GM19043 (cell line): ENCODE results near the gene THUMPD3.

ENCODE experiments used
- ATAC-seq: cut with Tn5 transposase; IDR thresholded peaks from one replicate; pipeline ENCODE4 v1.9.1; 2021; ENCODE audit warnings: low read depth; ENCODE audit not compliant: unreplicated experiment

Gene THUMPD3

GRCh38 chr3:9362731-9363530 is at the start of gene THUMPD3:
TSS of gene THUMPD3 (plus strand) at chr3:9363054. CDS start at chr3:9365069, 2,015 bp downstream.
- peak; percentile 98 for ATAC-seq

GRCh38 chr3:9314796-9315195 is 48.1 kb upstream of the THUMPD3 start:
- ATAC-seq: no peak

- ATAC-seq: no peak
Measured at GRCh38 chr3:9316881-9317361, 45.9 kb upstream of the THUMPD3 start.

- ATAC-seq: no peak
Measured at GRCh38 chr3:9322780-9323179, 40.1 kb upstream of the THUMPD3 start.

- no peak for ATAC-seq
Measured at GRCh38 chr3:9324944-9325343, 37.9 kb upstream of the THUMPD3 start.

GRCh38 chr3:9327578-9327977 is 35.3 kb upstream of the THUMPD3 start:
- no peak for ATAC-seq

- ATAC-seq: no peak
Measured at GRCh38 chr3:9330166-9330703, 32.6 kb upstream of the THUMPD3 start.

GRCh38 chr3:9331171-9331570 is 31.7 kb upstream of the THUMPD3 start:
- ATAC-seq: no peak

- ATAC-seq: no peak
Measured at GRCh38 chr3:9332250-9333030, 30.4 kb upstream of the THUMPD3 start.

- ATAC-seq: no peak
Measured at GRCh38 chr3:9339761-9340471, 22.9 kb upstream of the THUMPD3 start.

GRCh38 chr3:9340472-9340902 is 22.4 kb upstream of the THUMPD3 start:
- ATAC-seq: no peak

- no peak for ATAC-seq
Measured at GRCh38 chr3:9342696-9343095, 20.2 kb upstream of the THUMPD3 start.

GRCh38 chr3:9343115-9343514 is 19.7 kb upstream of the THUMPD3 start:
- no peak for ATAC-seq

GRCh38 chr3:9345041-9345440 is 17.8 kb upstream of the THUMPD3 start:
- no peak for ATAC-seq

GRCh38 chr3:9346141-9346540 is 16.7 kb upstream of the THUMPD3 start:
- no peak for ATAC-seq

GRCh38 chr3:9347081-9347480 is 15.8 kb upstream of the THUMPD3 start:
- no peak for ATAC-seq

GRCh38 chr3:9347887-9348286 is 15.0 kb upstream of the THUMPD3 start:
- no peak for ATAC-seq

GRCh38 chr3:9349321-9350117 is 13.3 kb upstream of the THUMPD3 start:
- no peak for ATAC-seq

- no peak for ATAC-seq
Measured at GRCh38 chr3:9351709-9352126, 11.1 kb upstream of the THUMPD3 start.
